K562 (cell line): Measurements from ENCODE around the gene GRM2. TPM values are rescaled to one million over a fixed set of nuclear protein-coding genes. Genes with fewer than 3 reads are reported as not detected.

Experiments
- ATAC-seq: fragments of 200-7000 bp; cut with Tn5 transposase; 3 replicates; pipeline ENCODE4 v1.9.1; 2020; ENCODE audit warnings: moderate library complexity
- BruUV-seq: library from RNA; stranded (reverse); fragments of 400-500 nt; replicated peaks from 2 replicates; lab custom pipeline; 2021; lab: Mats Ljungman, UMichigan
- CTCF ChIA-PET: fragments of 300-600 bp; formaldehyde crosslinking; extraction: SDS; loops from one replicate; lab custom pipeline; 2021; ENCODE audit warnings: low intra/inter-chr PET ratio; lab: Yijun Ruan, JAX
- POLR2A ChIA-PET: fragments of 300-600, 350-650 bp; sonication (Branson Sonifier 250); formaldehyde crosslinking; extraction: SDS; loops from one replicate; lab custom pipeline; 2021; ENCODE audit warnings: antibody characterized with exemption, inconsistent platforms; lab: Yijun Ruan, JAX
- DNase-seq, 4 experiments: peaks; one replicate each; pipeline versions ENCODE4 v3.0.0 to v3.0.0-alpha.2; 2011 to 2018; ENCODE audit warnings: low spot score in 3 of 4, mixed read lengths in 3 of 4; ENCODE audit errors: extremely low read depth in 1 of 4
- FAIRE-seq: peaks from 2 replicates; lab custom pipeline; 2011; peaks lifted over from hg19 to GRCh38; lab: Jason Lieb, UNC
- H2AFZ ChIP-seq: 2 replicates; pipeline ENCODE4 v1.6.0; 2011; ENCODE audit warnings: low read depth, low read length, control low read depth, inconsistent platforms
- H3K27ac ChIP-seq: fragments of 200-600 bp; 3 replicates; pipeline ENCODE4 v1.8.0; 2011; ENCODE audit warnings: low read depth, mild to moderate bottlenecking, control low read depth, inconsistent platforms, low read length, moderate library complexity, mixed read lengths; ENCODE audit errors: extremely low read depth
- H3K27me3 ChIP-seq, 2 experiments: fragments of 300-600 bp in 1 of 2; 2 replicates in 1 of 2; 3 replicates in 1 of 2; pipeline versions ENCODE4 v1.6.0 to v1.8.0; 2011; ENCODE audit warnings: inconsistent platforms in 2 of 2, low read length in 2 of 2, mild to moderate bottlenecking in 1 of 2, mixed read lengths in 1 of 2, moderate library complexity in 1 of 2; ENCODE audit not compliant: control insufficient read depth in 2 of 2, insufficient read depth in 2 of 2
- H3K36me3 ChIP-seq: fragments of 300-600 bp; 3 replicates; pipeline ENCODE4 v1.8.0; 2011; ENCODE audit warnings: mild to moderate bottlenecking, low read length, inconsistent platforms; ENCODE audit not compliant: control insufficient read depth, insufficient read depth
- H3K4me1 ChIP-seq, 2 experiments: fragments of 200-600 bp in 1 of 2; replicated peaks in 1 of 2; 2 replicates in 1 of 2; 3 replicates in 1 of 2; pipeline versions ENCODE4 v1.5.1 to v1.8.0; 2011; ENCODE audit warnings: inconsistent platforms in 2 of 2, low read length in 2 of 2, mild to moderate bottlenecking in 1 of 2, mixed read lengths in 1 of 2, moderate library complexity in 1 of 2; ENCODE audit not compliant: control insufficient read depth in 2 of 2, insufficient read depth in 2 of 2
- H3K4me2 ChIP-seq: 2 replicates; pipeline ENCODE4 v1.6.1; 2011; ENCODE audit warnings: low read length, control low read depth, inconsistent platforms, mixed read lengths; ENCODE audit not compliant: insufficient read depth
- H3K4me3 ChIP-seq: fragments of 200-600 bp; sonication (generic), shearing (Covaris generic); 2 replicates; pipeline ENCODE4 v1.5.1; 2016; ENCODE audit warnings: control low read depth, inconsistent platforms
- H3K79me2 ChIP-seq: fragments of 200-600 bp; 3 replicates; pipeline ENCODE4 v1.8.0; 2011; ENCODE audit warnings: low read length, inconsistent platforms; ENCODE audit not compliant: control insufficient read depth, insufficient read depth
- H3K9ac ChIP-seq, 2 experiments: 2 replicates each; pipeline versions ENCODE4 v1.6.0 to v1.6.1; 2011; ENCODE audit warnings: low read depth in 2 of 2, low read length in 2 of 2, control low read depth in 1 of 2, inconsistent platforms in 1 of 2, mild to moderate bottlenecking in 1 of 2, mixed read lengths in 1 of 2; ENCODE audit not compliant: insufficient read depth in 1 of 2
- H3K9me1 ChIP-seq: one replicate; pipeline ENCODE4 v1.6.0; 2011; ENCODE audit warnings: inconsistent platforms, mild to moderate bottlenecking, low read length, moderate library complexity; ENCODE audit not compliant: control insufficient read depth, insufficient read depth
- H3K9me3 ChIP-seq: replicated peaks from 2 replicates; pipeline ENCODE4 v1.5.1; 2011; ENCODE audit warnings: low read depth, low read length, inconsistent platforms; ENCODE audit not compliant: control insufficient read depth, insufficient read depth
- H4K20me1 ChIP-seq: replicated peaks from 2 replicates; pipeline ENCODE4 v1.6.1; 2011; ENCODE audit warnings: low read length, inconsistent platforms, mixed read lengths; ENCODE audit not compliant: control insufficient read depth, insufficient read depth
- EGR1 ChIP-seq: fragments of 450-650 bp; conservative IDR thresholded peaks from 2 replicates; pipeline ENCODE4 v1.6.1; 2017; ENCODE audit warnings: mild to moderate bottlenecking
- ERF ChIP-seq: fragments of 450-650 bp; formaldehyde crosslinking; IDR thresholded peaks from 2 replicates; pipeline ENCODE4 v1.4.0; 2020; ENCODE audit warnings: mild to moderate bottlenecking, mixed read lengths
- FOXA1 ChIP-seq: fragments of 450-650 bp; IDR thresholded peaks from 2 replicates; pipeline ENCODE4 v1.6.1; 2016; ENCODE audit warnings: mild to moderate bottlenecking, borderline replicate concordance
- GABPB2 ChIP-seq: fragments of 250-450 bp; sonication (Bioruptor Pico); conservative IDR thresholded peaks from 2 replicates; pipeline ENCODE4 v1.5.1; 2021; ENCODE audit warnings: mild to moderate bottlenecking
- HSF4 ChIP-seq: fragments of 250-450 bp; sonication (Bioruptor Pico); IDR thresholded peaks from 2 replicates; pipeline ENCODE4 v2.1.2; 2022; ENCODE audit warnings: mild to moderate bottlenecking, moderate library complexity, borderline replicate concordance
- LEF1 ChIP-seq: fragments of 450-650 bp; IDR thresholded peaks from 2 replicates; pipeline ENCODE4 v1.6.1; 2016; ENCODE audit warnings: mild to moderate bottlenecking
- POLR2H ChIP-seq: IDR thresholded peaks from 2 replicates; pipeline ENCODE4 v1.6.1; 2016; ENCODE audit warnings: missing genetic modification characterization, low read depth, mild to moderate bottlenecking, control low read depth, missing compliant biosample characterization, moderate library complexity
- SRSF3 ChIP-seq: fragments of 200-400 bp; formaldehyde crosslinking; IDR thresholded peaks from 2 replicates; pipeline ENCODE4 v1.6.1; 2016; ENCODE audit warnings: mild to moderate bottlenecking, low read length, moderate library complexity; ENCODE audit not compliant: insufficient read depth
- SUPT5H ChIP-seq: fragments of 450-650 bp; IDR thresholded peaks from 2 replicates; pipeline ENCODE4 v1.6.1; 2016
- TCF7L2 ChIP-seq: fragments of 150-350 bp; IDR thresholded peaks from 2 replicates; pipeline ENCODE4 v1.6.1; 2016; ENCODE audit warnings: low read depth, mild to moderate bottlenecking, low read length, moderate library complexity
- ZNF239 ChIP-seq: fragments of 250-450 bp; sonication (Bioruptor Pico); IDR thresholded peaks from 2 replicates; pipeline ENCODE4 v1.4.0; 2020; ENCODE audit warnings: mild to moderate bottlenecking
- ZNF668 ChIP-seq: fragments of 250-450 bp; sonication (Bioruptor Pico); IDR thresholded peaks from 2 replicates; pipeline ENCODE4 v1.8.0; 2022; ENCODE audit warnings: mild to moderate bottlenecking, inconsistent platforms
- WGBS: fragments of 100-300 bp; shearing (Covaris generic); methylation state at CpG from one replicate; pipeline ENCODE4 v1.1.6; 2016; ENCODE audit warnings: low coverage, mixed read lengths; ENCODE audit not compliant: insufficient coverage; ENCODE audit errors: missing lambda C conversion rate; 5-methylcytosine and 5-hydroxymethylcytosine counted together
- in situ Hi-C: fragments of 300-500 bp; cut with MboI; formaldehyde crosslinking; loops from 4 replicates; pipeline ENCODE4 v1.15.0; 2018; ENCODE audit warnings: inconsistent platforms, mixed read lengths
- intact Hi-C: fragments of 100-400 bp; cut with micrococcal nuclease; formaldehyde crosslinking; loops from 2 replicates; pipeline ENCODE4 v1.14.2; 2022
- polyA plus RNA-seq, 8 experiments: library from polyadenylated mRNA; depleted of rRNA in 4 of 8; stranded (reverse) in 5 of 8; unstranded in 3 of 8; fragments of >200 nt; fragmentation: Nextera tagmentation in 2 of 8; fragmentation: Illumina TruSeq in 1 of 8; extraction: Ambion mirVana in 2 of 8; extraction: Trizol in 1 of 8; gene quantifications; 2 replicates each; pipeline versions ENCODE4 v1.2.1 to v1.2.3, GENCODE V29; 2011 to 2014; ENCODE audit warnings: inconsistent platforms in 1 of 8, missing spikeins in 1 of 8
- total RNA-seq, 7 experiments: library from RNA; depleted of rRNA in 6 of 7; stranded (reverse); fragments of >200 nt in 6 of 7; fragmentation: Illumina TruSeq in 2 of 7; extraction: Trizol in 2 of 7; gene quantifications; 2 replicates each; pipeline versions ENCODE4 v1.2.1 to v1.2.3, GENCODE V29; 2011 to 2021; ENCODE audit warnings: low replicate concordance in 1 of 7
- TF ChIP-seq, protein P1 (sequence below), 2 experiments: fragments of 450-650 bp in 1 of 2; IDR thresholded peaks; 2 replicates each; pipeline ENCODE4 v1.6.1; 2011 to 2017; ENCODE audit warnings: low read depth in 2 of 2, antibody characterized with exemption in 1 of 2, borderline replicate concordance in 1 of 2, low read length in 1 of 2, mild to moderate bottlenecking in 1 of 2, mixed read lengths in 1 of 2; ENCODE audit not compliant: control insufficient read depth in 1 of 2
- TF ChIP-seq, protein P2 (sequence below): fragments of 450-650 bp; IDR thresholded peaks from 2 replicates; pipeline ENCODE4 v1.7.1; 2018; ENCODE audit warnings: mild to moderate bottlenecking, low read depth; ENCODE audit not compliant: partially characterized antibody
- TF ChIP-seq, protein P3 (sequence below), 3 experiments: fragments of 200-800 bp in 1 of 3; sonication (Bioruptor generic) in 1 of 3; sonication (generic) in 1 of 3; formaldehyde crosslinking in 1 of 3; IDR thresholded peaks; 2 replicates each; pipeline versions ENCODE4 v1.6.1 to v1.8.0; 2016 to 2022; ENCODE audit warnings: mild to moderate bottlenecking in 2 of 3, missing compliant biosample characterization in 2 of 3, missing genetic modification characterization in 2 of 3, missing genetic modification reagents in 1 of 3

Gene GRM2
- total and polyA plus RNA-seq, 9 of the 15 experiments (the other 6 are each of a cell fraction or from before 2014, with no cell fraction given), result not detected

DNA sequence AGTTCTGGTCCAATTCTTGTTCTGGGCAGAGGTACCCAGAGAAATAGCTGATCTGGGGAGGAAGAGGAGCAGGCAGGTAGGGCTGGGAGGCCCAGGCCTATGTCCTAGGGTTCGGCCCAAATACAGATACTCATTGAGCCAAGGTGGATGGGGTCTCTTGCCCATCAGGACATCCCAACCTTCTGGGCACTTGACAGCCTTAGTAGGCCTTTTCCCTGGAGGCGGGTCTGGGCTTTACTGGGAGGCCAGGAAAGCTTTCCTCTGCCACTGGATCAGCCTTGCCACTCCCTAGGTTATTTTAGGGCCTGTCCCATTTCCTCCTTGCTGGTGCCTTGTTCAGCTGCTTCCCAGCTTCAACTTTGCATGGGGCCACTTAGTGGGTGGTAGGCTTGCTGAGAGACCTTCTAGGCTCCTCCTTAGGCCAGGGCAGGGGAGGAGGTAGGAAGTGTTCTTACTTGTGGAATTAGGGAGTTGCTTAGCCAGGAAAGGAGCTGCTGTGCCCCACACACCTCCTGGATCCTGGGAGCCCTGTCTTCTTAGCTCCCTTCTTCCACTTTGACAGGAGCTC is 26.1 kb upstream of the GRM2 start:
- H3K9me3 ChIP-seq, result no peaks in the 10 kb centered on the region
- no TSS peak for BruUV-seq
- H3K4me2 ChIP-seq, result no peak overlapping the region
- H3K36me3 ChIP-seq, result peaks cover 32% of the 10 kb centered on the region; the same call in 2 of the 3 replicates
- in situ Hi-C loops (loop anchor here (5.0 to 25.0 kb wide), 2 partner anchors 178 to 1043 kb away; partner anchors contain the start of gene DCAF1), intact Hi-C loops (loop anchor here (5.0 kb wide), 2 partner anchors 38 to 293 kb away; partner anchors contain the start of gene MANF)
- no peak overlapping the region; a peak in 1 of 4 replicates for H3K9ac ChIP-seq
- 100% methylated on average over 1 of the region's 2 CpGs for WGBS
- peaks cover 10% of the 10 kb centered on the region; the same call in 1 of the 2 replicates for H4K20me1 ChIP-seq
- CTCF ChIA-PET, result interaction anchor here (2.4 kb wide), 1 partner anchor 179 kb away, joined by 13 read pairs; no protein-coding TSS in a partner anchor
- H2AFZ ChIP-seq, result no peak overlapping the region
- FAIRE-seq, result no peak
- peaks cover 3% of the 10 kb centered on the region for H3K9me1 ChIP-seq
- no peaks in the 10 kb centered on the region; the same call in none of the 3 replicates for H3K79me2 ChIP-seq
- no peak for DNase-seq
- no peak for ATAC-seq
- POLR2A ChIA-PET, result interaction anchor here (1.3 to 2.2 kb wide), 3 partner anchors 8 to 12 kb away, joined by 4 to 19 read pairs (median 5); no protein-coding TSS in a partner anchor
- no peak overlapping the region for H3K27ac ChIP-seq
- H3K27me3 ChIP-seq, result no peaks in the 10 kb centered on the region
- H3K4me1 ChIP-seq, result peaks cover 14 to 20% of the 10 kb centered on the region in 2 experiments
- no peak overlapping the region for H3K4me3 ChIP-seq
- no peak for TF ChIP-seq ZNF239 (CRISPR knock-in tag)
- no peak for TF ChIP-seq TCF7L2
- no peak for TF ChIP-seq SUPT5H
- TF ChIP-seq HSF4 (CRISPR knock-in tag), result no peak
- no peak for TF ChIP-seq LEF1
- no peak for TF ChIP-seq ERF
- TF ChIP-seq FOXA1, result no peak
- TF ChIP-seq, protein P1, sequence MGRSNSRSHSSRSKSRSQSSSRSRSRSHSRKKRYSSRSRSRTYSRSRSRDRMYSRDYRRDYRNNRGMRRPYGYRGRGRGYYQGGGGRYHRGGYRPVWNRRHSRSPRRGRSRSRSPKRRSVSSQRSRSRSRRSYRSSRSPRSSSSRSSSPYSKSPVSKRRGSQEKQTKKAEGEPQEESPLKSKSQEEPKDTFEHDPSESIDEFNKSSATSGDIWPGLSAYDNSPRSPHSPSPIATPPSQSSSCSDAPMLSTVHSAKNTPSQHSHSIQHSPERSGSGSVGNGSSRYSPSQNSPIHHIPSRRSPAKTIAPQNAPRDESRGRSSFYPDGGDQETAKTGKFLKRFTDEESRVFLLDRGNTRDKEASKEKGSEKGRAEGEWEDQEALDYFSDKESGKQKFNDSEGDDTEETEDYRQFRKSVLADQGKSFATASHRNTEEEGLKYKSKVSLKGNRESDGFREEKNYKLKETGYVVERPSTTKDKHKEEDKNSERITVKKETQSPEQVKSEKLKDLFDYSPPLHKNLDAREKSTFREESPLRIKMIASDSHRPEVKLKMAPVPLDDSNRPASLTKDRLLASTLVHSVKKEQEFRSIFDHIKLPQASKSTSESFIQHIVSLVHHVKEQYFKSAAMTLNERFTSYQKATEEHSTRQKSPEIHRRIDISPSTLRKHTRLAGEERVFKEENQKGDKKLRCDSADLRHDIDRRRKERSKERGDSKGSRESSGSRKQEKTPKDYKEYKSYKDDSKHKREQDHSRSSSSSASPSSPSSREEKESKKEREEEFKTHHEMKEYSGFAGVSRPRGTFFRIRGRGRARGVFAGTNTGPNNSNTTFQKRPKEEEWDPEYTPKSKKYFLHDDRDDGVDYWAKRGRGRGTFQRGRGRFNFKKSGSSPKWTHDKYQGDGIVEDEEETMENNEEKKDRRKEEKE (IDR thresholded peaks at IDR 0.05; ENCODE audit: borderline replicate concordance in 1 of 2, control insufficient read depth in 1 of 2, low read depth in 2 of 2, low read length in 1 of 2), result no peak
- no peak for TF ChIP-seq EGR1
- TF ChIP-seq SRSF3, result no peak
- no peak for TF ChIP-seq GABPB2
- TF ChIP-seq ZNF668 (CRISPR knock-in tag), result no peak
- TF ChIP-seq, protein P2, sequence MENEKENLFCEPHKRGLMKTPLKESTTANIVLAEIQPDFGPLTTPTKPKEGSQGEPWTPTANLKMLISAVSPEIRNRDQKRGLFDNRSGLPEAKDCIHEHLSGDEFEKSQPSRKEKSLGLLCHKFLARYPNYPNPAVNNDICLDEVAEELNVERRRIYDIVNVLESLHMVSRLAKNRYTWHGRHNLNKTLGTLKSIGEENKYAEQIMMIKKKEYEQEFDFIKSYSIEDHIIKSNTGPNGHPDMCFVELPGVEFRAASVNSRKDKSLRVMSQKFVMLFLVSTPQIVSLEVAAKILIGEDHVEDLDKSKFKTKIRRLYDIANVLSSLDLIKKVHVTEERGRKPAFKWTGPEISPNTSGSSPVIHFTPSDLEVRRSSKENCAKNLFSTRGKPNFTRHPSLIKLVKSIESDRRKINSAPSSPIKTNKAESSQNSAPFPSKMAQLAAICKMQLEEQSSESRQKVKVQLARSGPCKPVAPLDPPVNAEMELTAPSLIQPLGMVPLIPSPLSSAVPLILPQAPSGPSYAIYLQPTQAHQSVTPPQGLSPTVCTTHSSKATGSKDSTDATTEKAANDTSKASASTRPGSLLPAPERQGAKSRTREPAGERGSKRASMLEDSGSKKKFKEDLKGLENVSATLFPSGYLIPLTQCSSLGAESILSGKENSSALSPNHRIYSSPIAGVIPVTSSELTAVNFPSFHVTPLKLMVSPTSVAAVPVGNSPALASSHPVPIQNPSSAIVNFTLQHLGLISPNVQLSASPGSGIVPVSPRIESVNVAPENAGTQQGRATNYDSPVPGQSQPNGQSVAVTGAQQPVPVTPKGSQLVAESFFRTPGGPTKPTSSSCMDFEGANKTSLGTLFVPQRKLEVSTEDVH, result no peak
- TF ChIP-seq, protein P3, sequence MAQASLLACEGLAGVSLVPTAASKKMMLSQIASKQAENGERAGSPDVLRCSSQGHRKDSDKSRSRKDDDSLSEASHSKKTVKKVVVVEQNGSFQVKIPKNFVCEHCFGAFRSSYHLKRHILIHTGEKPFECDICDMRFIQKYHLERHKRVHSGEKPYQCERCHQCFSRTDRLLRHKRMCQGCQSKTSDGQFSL (CRISPR knock-in tag; IDR thresholded peaks at IDR 0.05), result no peak
- TF ChIP-seq, protein P3 (tag; IDR thresholded peaks at IDR 0.05), result no peak
- no peak for TF ChIP-seq POLR2H (tag)
